GM21526 (cell line): Measurements from ENCODE around the gene RANBP17.
"Not testable (repeated sequence)": the region's sequence is repeated elsewhere in the genome, so short reads cannot be mapped to it uniquely, and the experiment has no call there.

ENCODE experiments used
- ATAC-seq: cut with Tn5 transposase; IDR thresholded peaks from one replicate; pipeline ENCODE4 v1.9.1; 2021; ENCODE audit warnings: moderate library complexity; ENCODE audit not compliant: unreplicated experiment, low FRiP score

Gene RANBP17

GRCh38 chr5:170861917-170862766 lies at the start of gene RANBP17:
RANBP17 (plus strand) TSS chr5:170862018.
- no peak for ATAC-seq

GRCh38 chr5:170813231-170813630 lies 48.6 kb upstream of the RANBP17 start:
- ATAC-seq, result no peak

- no peak for ATAC-seq
Observed at GRCh38 chr5:170817195-170817594, 44.6 kb upstream of the RANBP17 start.

GRCh38 chr5:170818232-170818631 lies 43.6 kb upstream of the RANBP17 start:
- ATAC-seq, result no peak

GRCh38 chr5:170819824-170820223 lies 42.0 kb upstream of the RANBP17 start:
- ATAC-seq, result no peak

- no peak for ATAC-seq
Observed at GRCh38 chr5:170821257-170821800, 40.5 kb upstream of the RANBP17 start.

- no peak for ATAC-seq
Observed at GRCh38 chr5:170826117-170826516, 35.7 kb upstream of the RANBP17 start.

GRCh38 chr5:170832241-170832640 lies 29.6 kb upstream of the RANBP17 start:
- no peak for ATAC-seq

GRCh38 chr5:170833981-170834380 lies 27.8 kb upstream of the RANBP17 start:
- ATAC-seq, result not testable (repeated sequence)

GRCh38 chr5:170836226-170836625 lies 25.6 kb upstream of the RANBP17 start:
- ATAC-seq, result no peak

GRCh38 chr5:170843870-170844269 lies 17.9 kb upstream of the RANBP17 start:
- ATAC-seq, result peak; percentile 86

GRCh38 chr5:170844651-170845050 lies 17.2 kb upstream of the RANBP17 start:
- ATAC-seq, result no peak

GRCh38 chr5:170846416-170846815 lies 15.4 kb upstream of the RANBP17 start:
- no peak for ATAC-seq

GRCh38 chr5:170846846-170847245 lies 15.0 kb upstream of the RANBP17 start:
- no peak for ATAC-seq

- no peak for ATAC-seq
Observed at GRCh38 chr5:170848033-170848432, 13.8 kb upstream of the RANBP17 start.

- no peak for ATAC-seq
Observed at GRCh38 chr5:170849374-170849773, 12.4 kb upstream of the RANBP17 start.

- no peak for ATAC-seq
Observed at GRCh38 chr5:170854566-170854965, 7.3 kb upstream of the RANBP17 start.

- ATAC-seq, result no peak
Observed at GRCh38 chr5:170857066-170857465, 4.8 kb upstream of the RANBP17 start.

- ATAC-seq, result no peak
Observed at GRCh38 chr5:170860415-170860814, 1.4 kb upstream of the RANBP17 start.

- no peak for ATAC-seq
Observed at GRCh38 chr5:170860818-170861666, 776 bp upstream of the RANBP17 start.

- ATAC-seq, result no peak
Observed at GRCh38 chr5:170861667-170861916, 226 bp upstream of the RANBP17 start.

- no peak for ATAC-seq
Observed at GRCh38 chr5:170863646-170864045, 1.8 kb downstream of the RANBP17 start.
